Measurements from ENCODE around the gene SOX8. TPM values are rescaled to one million over a fixed set of nuclear protein-coding genes. Genes with fewer than 3 reads are reported as not detected.

Gene SOX8
- total RNA-seq, 1 experiment from 2014 or later, result 5.2 TPM

GRCh38 chr16:1034230-1035065 is 52.9 kb downstream of the SOX8 start:
- no peak for TF ChIP-seq EGR1 (IDR thresholded peaks at IDR 0.05; ENCODE audit: low read depth)
- TF ChIP-seq RAD21 (IDR thresholded peaks at IDR 0.05; ENCODE audit: low read depth), result no peak
- TF ChIP-seq SIN3A (IDR thresholded peaks at IDR 0.05; ENCODE audit: low read depth), result no peak
- no peak for TF ChIP-seq ZNF274 (IDR thresholded peaks at IDR 0.05; ENCODE audit: low read depth, low read length)
- no peak for TF ChIP-seq CTCF (IDR thresholded peaks at IDR 0.05 in 2 of 3, conservative IDR thresholded peaks at IDR 0.05 in 1 of 3; ENCODE audit: borderline replicate concordance in 1 of 3, insufficient read depth in 1 of 3, low read depth in 2 of 3, low read length in 2 of 3)
- TF ChIP-seq EZH2phosphoT487 (IDR thresholded peaks at IDR 0.05; ENCODE audit: borderline replicate concordance), result no peak
- Histone ChIP-seq H3K79me2 (ENCODE audit: insufficient read depth, low read length) (no peaks in the 10 kb centered on the region), H4K20me1 (ENCODE audit: insufficient read depth) (no peaks in the 10 kb centered on the region), H3K27ac (ENCODE audit: low read depth, low read length) (no peak overlapping the region), H3K9ac (ENCODE audit: low read length) (no peak overlapping the region), H3K4me3 (replicated peaks in 1 of 2; ENCODE audit: low read depth in 1 of 2, low read length in 2 of 2) (no peak overlapping the region), H3K27me3 (ENCODE audit: insufficient read depth, low read length) (no peaks in the 10 kb centered on the region), H3K9me3 (ENCODE audit: control insufficient read depth in 1 of 2, insufficient read depth in 1 of 2, low read depth in 1 of 2, low read length in 2 of 2) (peaks cover 0 to 8% of the 10 kb centered on the region in 2 experiments; a peak in 1 of 4 replicates), H3K36me3 (ENCODE audit: control insufficient read depth in 1 of 2, insufficient read depth in 2 of 2, low read length in 2 of 2) (no peaks in the 10 kb centered on the region), H3K4me1 (ENCODE audit: control insufficient read depth in 1 of 2, insufficient read depth in 2 of 2, low read length in 2 of 2) (peaks cover 0 to 12% of the 10 kb centered on the region in 2 experiments; a peak in 2 of 4 replicates), H3K4me2 (ENCODE audit: low read length) (no peak overlapping the region), H3K9me2 (ENCODE audit: insufficient read depth) (no peaks in the 10 kb centered on the region), H2AFZ (ENCODE audit: low read depth, low read length, poor library complexity, severe bottlenecking) (no peak overlapping the region)
- ChIA-PET RAD21 (ENCODE audit: low non-redundant PET in 1 of 2, low total read pairs in 2 of 2, uncharacterized antibody in 2 of 2, unreplicated experiment in 2 of 2) (no interaction called here), CTCF (no interaction called here), POLR2A (no interaction called here)
- DNase-seq (ENCODE audit: low read depth, low spot score) (no peak), ATAC-seq (no peak)
- BruUV-seq (replicated peaks), result no TSS peak
- intact Hi-C loops (cut with micrococcal nuclease), result no loop called here

- ATAC-seq (no peak), DNase-seq (ENCODE audit: low read depth, low spot score) (no peak)
- H3K4me2 ChIP-seq (ENCODE audit: low read length), result no peak overlapping the region
- BruUV-seq (replicated peaks), result no TSS peak
- no peak overlapping the region for H3K9ac ChIP-seq (ENCODE audit: low read length)
- no peak overlapping the region for H3K4me3 ChIP-seq (replicated peaks in 1 of 2; ENCODE audit: low read depth in 1 of 2, low read length in 2 of 2)
- intact Hi-C loops (cut with micrococcal nuclease), result no loop called here
- H3K79me2 ChIP-seq (ENCODE audit: insufficient read depth, low read length), result no peaks in the 10 kb centered on the region
- CTCF ChIA-PET, result no interaction called here
- no peak overlapping the region for H2AFZ ChIP-seq (ENCODE audit: low read depth, low read length, poor library complexity, severe bottlenecking)
- no peaks in the 10 kb centered on the region for H3K9me2 ChIP-seq (ENCODE audit: insufficient read depth)
- H3K4me1 ChIP-seq (ENCODE audit: control insufficient read depth in 1 of 2, insufficient read depth in 2 of 2, low read length in 2 of 2), result peaks cover 0 to 12% of the 10 kb centered on the region in 2 experiments; a peak in 2 of 4 replicates
- no peaks in the 10 kb centered on the region for H4K20me1 ChIP-seq (ENCODE audit: insufficient read depth)
- H3K27ac ChIP-seq (ENCODE audit: low read depth, low read length), result no peak overlapping the region
- H3K9me3 ChIP-seq (ENCODE audit: control insufficient read depth in 1 of 2, insufficient read depth in 1 of 2, low read depth in 1 of 2, low read length in 2 of 2), result peaks cover 0 to 8% of the 10 kb centered on the region in 2 experiments; a peak in 1 of 4 replicates
- no peaks in the 10 kb centered on the region for H3K27me3 ChIP-seq (ENCODE audit: insufficient read depth, low read length)
- RAD21 ChIA-PET (ENCODE audit: low non-redundant PET in 1 of 2, low total read pairs in 2 of 2, uncharacterized antibody in 2 of 2, unreplicated experiment in 2 of 2), result no interaction called here
- POLR2A ChIA-PET, result no interaction called here
- H3K36me3 ChIP-seq (ENCODE audit: control insufficient read depth in 1 of 2, insufficient read depth in 2 of 2, low read length in 2 of 2), result no peaks in the 10 kb centered on the region
- TF ChIP-seq ZFX (IDR thresholded peaks at IDR 0.05), result no peak
- TF ChIP-seq CTCF (IDR thresholded peaks at IDR 0.05 in 2 of 3, conservative IDR thresholded peaks at IDR 0.05 in 1 of 3; ENCODE audit: borderline replicate concordance in 1 of 3, insufficient read depth in 1 of 3, low read depth in 2 of 3, low read length in 2 of 3), result no peak
- no peak for TF ChIP-seq SRF (IDR thresholded peaks at IDR 0.05; ENCODE audit: low read depth)
- no peak for TF ChIP-seq YY1 (IDR thresholded peaks at IDR 0.05; ENCODE audit: extremely low read depth, insufficient replicate concordance, low read depth, low read length)
- TF ChIP-seq EZH2 (IDR thresholded peaks at IDR 0.05), result no peak
- TF ChIP-seq SIN3A (IDR thresholded peaks at IDR 0.05; ENCODE audit: low read depth), result no peak
- TF ChIP-seq CBX3 (IDR thresholded peaks at IDR 0.05; ENCODE audit: low read depth), result no peak
- no peak for TF ChIP-seq EZH2phosphoT487 (IDR thresholded peaks at IDR 0.05; ENCODE audit: borderline replicate concordance)
- no peak for TF ChIP-seq TCF7L2 (IDR thresholded peaks at IDR 0.05; ENCODE audit: borderline replicate concordance, extremely low read depth, insufficient read depth, insufficient read length)
- no peak for TF ChIP-seq RAD21 (IDR thresholded peaks at IDR 0.05; ENCODE audit: low read depth)
- no peak for TF ChIP-seq ELF1 (IDR thresholded peaks at IDR 0.05; ENCODE audit: borderline replicate concordance, low read depth)
- TF ChIP-seq CEBPB (IDR thresholded peaks at IDR 0.05; ENCODE audit: low read depth), result no peak
- TF ChIP-seq JUND (IDR thresholded peaks at IDR 0.05), result no peak
These were observed 53.5 kb downstream of the SOX8 start for GRCh38 chr16:1035066-1035415.
